HEK293 (cell line): ENCODE results near the gene TARDBP.

Source experiments
- CTCF ChIA-PET: fragments of 350-600 bp; formaldehyde crosslinking; extraction: SDS; loops from one replicate; lab custom pipeline; 2021; ENCODE audit warnings: antibody characterized with exemption; lab: Yijun Ruan, JAX
- POLR2A ChIA-PET: fragments of 300-600 bp; formaldehyde crosslinking; extraction: SDS; loops from one replicate; lab custom pipeline; 2020; ENCODE audit warnings: antibody characterized with exemption, inconsistent platforms; lab: Yijun Ruan, JAX
- H3K27ac ChIP-seq: fragments of 200-500 bp; sonication (Bioruptor generic); 2 replicates; pipeline ENCODE4 v1.5.1; 2014; ENCODE audit warnings: low read depth, low read length, control low read depth, inconsistent platforms; ENCODE audit errors: extremely low read depth
- H3K36me3 ChIP-seq, 2 experiments: fragments of 200-500 bp in 1 of 2; sonication (Bioruptor generic) in 1 of 2; 1 replicate in 1 of 2; 2 replicates in 1 of 2; pipeline ENCODE4 v1.5.1; 2014 to 2017; ENCODE audit warnings: inconsistent platforms in 2 of 2, low read length in 2 of 2; ENCODE audit not compliant: control insufficient read depth in 2 of 2, insufficient read depth in 1 of 2
- H3K4me1 ChIP-seq: fragments of 200-500 bp; sonication (Bioruptor generic); 2 replicates; pipeline ENCODE4 v1.5.1; 2014; ENCODE audit warnings: mild to moderate bottlenecking, low read length, inconsistent platforms; ENCODE audit not compliant: control insufficient read depth, insufficient read depth
- H3K4me3 ChIP-seq: 2 replicates; pipeline ENCODE4 v1.5.1; 2011; ENCODE audit warnings: low read depth, mild to moderate bottlenecking, control low read depth, low read length, moderate library complexity
- H3K9me3 ChIP-seq: fragments of 200-500 bp; sonication (Bioruptor generic); 2 replicates; pipeline ENCODE4 v1.5.1; 2014; ENCODE audit warnings: low read depth, low read length, inconsistent platforms; ENCODE audit not compliant: control insufficient read depth, insufficient read depth
- GFI1B ChIP-seq: fragments of 450-650 bp; formaldehyde crosslinking; IDR thresholded peaks from 2 replicates; pipeline ENCODE4 v1.5.1; 2016; ENCODE audit warnings: missing biosample characterization, missing genetic modification characterization
- KLF1 ChIP-seq: fragments of 450-650 bp; formaldehyde crosslinking; IDR thresholded peaks from 2 replicates; pipeline ENCODE4 v1.5.1; 2016; ENCODE audit warnings: missing biosample characterization, missing genetic modification characterization
- KLF10 ChIP-seq: fragments of 450-650 bp; IDR thresholded peaks from 2 replicates; pipeline ENCODE4 v1.5.1; 2018; ENCODE audit warnings: missing biosample characterization, mild to moderate bottlenecking, missing genetic modification characterization
- KLF16 ChIP-seq: fragments of 450-650 bp; formaldehyde crosslinking; IDR thresholded peaks from 2 replicates; pipeline ENCODE4 v1.5.1; 2017; ENCODE audit warnings: missing biosample characterization, missing genetic modification characterization
- KLF7 ChIP-seq: fragments of 450-650 bp; formaldehyde crosslinking; IDR thresholded peaks from 2 replicates; pipeline ENCODE4 v1.5.1; 2016; ENCODE audit warnings: missing biosample characterization, missing genetic modification characterization, borderline replicate concordance
- MYNN ChIP-seq: fragments of 450-650 bp; formaldehyde crosslinking; IDR thresholded peaks from 2 replicates; pipeline ENCODE4 v1.5.1; 2016; ENCODE audit warnings: missing biosample characterization, missing genetic modification characterization, borderline replicate concordance
- TRIM28 ChIP-seq: IDR thresholded peaks from 2 replicates; pipeline ENCODE4 v1.6.1; 2011; ENCODE audit warnings: low read length, control low read depth, borderline replicate concordance
- WT1 ChIP-seq: fragments of 450-650 bp; formaldehyde crosslinking; IDR thresholded peaks from 2 replicates; pipeline ENCODE4 v1.5.1; 2016; ENCODE audit warnings: missing biosample characterization, missing genetic modification characterization
- ZBTB21 ChIP-seq: fragments of 450-650 bp; formaldehyde crosslinking; IDR thresholded peaks from 2 replicates; pipeline ENCODE4 v1.5.1; 2017; ENCODE audit warnings: missing biosample characterization, missing genetic modification characterization
- ZFHX2 ChIP-seq: fragments of 450-650 bp; formaldehyde crosslinking; conservative IDR thresholded peaks from 2 replicates; pipeline ENCODE4 v1.5.1; 2016; ENCODE audit warnings: missing biosample characterization, missing genetic modification characterization
- ZFP69B ChIP-seq: fragments of 450-650 bp; formaldehyde crosslinking; IDR thresholded peaks from 2 replicates; pipeline ENCODE4 v1.5.1; 2016; ENCODE audit warnings: missing biosample characterization, missing genetic modification characterization
- ZNF146 ChIP-seq: fragments of 450-650 bp; formaldehyde crosslinking; IDR thresholded peaks from 2 replicates; pipeline ENCODE4 v1.5.1; 2016; ENCODE audit warnings: missing biosample characterization, missing genetic modification characterization
- ZNF157 ChIP-seq: fragments of 450-650 bp; formaldehyde crosslinking; IDR thresholded peaks from 2 replicates; pipeline ENCODE4 v1.5.1; 2016; ENCODE audit warnings: missing biosample characterization, missing genetic modification characterization
- ZNF169 ChIP-seq: fragments of 450-650 bp; formaldehyde crosslinking; IDR thresholded peaks from 2 replicates; pipeline ENCODE4 v1.5.1; 2016; ENCODE audit warnings: missing biosample characterization, missing genetic modification characterization
- ZNF18 ChIP-seq: fragments of 450-650 bp; formaldehyde crosslinking; IDR thresholded peaks from 2 replicates; pipeline ENCODE4 v1.5.1; 2016; ENCODE audit warnings: missing biosample characterization, missing genetic modification characterization
- ZNF221 ChIP-seq: fragments of 450-650 bp; formaldehyde crosslinking; IDR thresholded peaks from 2 replicates; pipeline ENCODE4 v1.5.1; 2017; ENCODE audit warnings: missing biosample characterization, missing genetic modification characterization, borderline replicate concordance
- ZNF223 ChIP-seq: fragments of 450-650 bp; formaldehyde crosslinking; IDR thresholded peaks from 2 replicates; pipeline ENCODE4 v1.5.1; 2016; ENCODE audit warnings: missing biosample characterization, missing genetic modification characterization
- ZNF23 ChIP-seq: fragments of 450-650 bp; formaldehyde crosslinking; IDR thresholded peaks from 2 replicates; pipeline ENCODE4 v1.5.1; 2016; ENCODE audit warnings: missing biosample characterization, missing genetic modification characterization, borderline replicate concordance
- ZNF24 ChIP-seq: fragments of 450-650 bp; formaldehyde crosslinking; IDR thresholded peaks from 2 replicates; pipeline ENCODE4 v1.5.1; 2016; ENCODE audit warnings: missing biosample characterization, missing genetic modification characterization
- ZNF335 ChIP-seq: fragments of 450-650 bp; formaldehyde crosslinking; conservative IDR thresholded peaks from 2 replicates; pipeline ENCODE4 v1.5.1; 2016; ENCODE audit warnings: missing biosample characterization, missing genetic modification characterization
- ZNF350 ChIP-seq: fragments of 450-650 bp; formaldehyde crosslinking; IDR thresholded peaks from 2 replicates; pipeline ENCODE4 v1.5.0; 2017; ENCODE audit warnings: missing biosample characterization, mild to moderate bottlenecking, missing genetic modification characterization
- ZNF366 ChIP-seq: fragments of 450-650 bp; formaldehyde crosslinking; conservative IDR thresholded peaks from 2 replicates; pipeline ENCODE4 v1.5.1; 2016; ENCODE audit warnings: missing biosample characterization, missing genetic modification characterization
- ZNF37A ChIP-seq: fragments of 450-650 bp; IDR thresholded peaks from 2 replicates; pipeline ENCODE4 v1.5.1; 2018; ENCODE audit warnings: missing biosample characterization, missing genetic modification characterization
- ZNF544 ChIP-seq: fragments of 450-650 bp; formaldehyde crosslinking; IDR thresholded peaks from 2 replicates; pipeline ENCODE4 v1.5.0; 2017; ENCODE audit warnings: missing biosample characterization, missing genetic modification characterization
- ZNF555 ChIP-seq: fragments of 450-650 bp; formaldehyde crosslinking; conservative IDR thresholded peaks from 2 replicates; pipeline ENCODE4 v1.5.1; 2017; ENCODE audit warnings: missing biosample characterization, mild to moderate bottlenecking, missing genetic modification characterization, inconsistent platforms
- ZNF558 ChIP-seq: fragments of 450-650 bp; formaldehyde crosslinking; IDR thresholded peaks from 2 replicates; pipeline ENCODE4 v1.5.1; 2016; ENCODE audit warnings: missing biosample characterization, missing genetic modification characterization
- ZNF585B ChIP-seq: fragments of 450-650 bp; formaldehyde crosslinking; IDR thresholded peaks from 2 replicates; pipeline ENCODE4 v1.5.1; 2016; ENCODE audit warnings: missing biosample characterization, missing genetic modification characterization
- ZNF76 ChIP-seq: fragments of 450-650 bp; formaldehyde crosslinking; IDR thresholded peaks from 2 replicates; pipeline ENCODE4; 2016; ENCODE audit warnings: low read depth, missing biosample characterization, missing genetic modification characterization, borderline replicate concordance
- ZNF776 ChIP-seq: fragments of 450-650 bp; formaldehyde crosslinking; IDR thresholded peaks from 2 replicates; pipeline ENCODE4 v1.5.0; 2017; ENCODE audit warnings: missing biosample characterization, missing genetic modification characterization, borderline replicate concordance
- ZNF785 ChIP-seq: fragments of 450-650 bp; formaldehyde crosslinking; IDR thresholded peaks from 2 replicates; pipeline ENCODE4 v1.5.1; 2016; ENCODE audit warnings: missing biosample characterization, missing genetic modification characterization
- TF ChIP-seq, protein P1 (sequence below): fragments of 450-650 bp; formaldehyde crosslinking; IDR thresholded peaks from 2 replicates; pipeline ENCODE4 v1.5.1; 2016; ENCODE audit warnings: missing biosample characterization, missing genetic modification characterization
- TF ChIP-seq, protein P2 (sequence below): IDR thresholded peaks from 2 replicates; pipeline ENCODE4 v1.6.1; 2011; ENCODE audit warnings: mild to moderate bottlenecking, low read depth, low read length, borderline replicate concordance
- TF ChIP-seq, protein P3 (sequence below): fragments of 450-650 bp; formaldehyde crosslinking; IDR thresholded peaks from 2 replicates; pipeline ENCODE4 v1.5.1; 2016; ENCODE audit warnings: missing biosample characterization, missing genetic modification characterization

The TARDBP gene

GRCh38 chr1:11058595-11059154 is 46.2 kb downstream of the TARDBP start (continued):
- no peak for TF ChIP-seq ZNF221 (tag by site-specific recombination)
- TF ChIP-seq ZNF785 (tag by site-specific recombination) = no peak
- no peak for TF ChIP-seq ZFP69B (tag by site-specific recombination)
- no peak for TF ChIP-seq ZNF37A (tag by site-specific recombination)
- no peak for TF ChIP-seq ZBTB21
- TF ChIP-seq KLF7 = no peak
- no peak for TF ChIP-seq ZNF366 (tag by site-specific recombination)
- TF ChIP-seq ZNF24 = no peak
- TF ChIP-seq WT1 (tag by site-specific recombination) = no peak
- no peak for TF ChIP-seq ZNF544 (tag by site-specific recombination)
- no peak for TF ChIP-seq ZNF350 (tag by site-specific recombination)
- no peak for TF ChIP-seq ZNF585B (tag by site-specific recombination)

DNA sequence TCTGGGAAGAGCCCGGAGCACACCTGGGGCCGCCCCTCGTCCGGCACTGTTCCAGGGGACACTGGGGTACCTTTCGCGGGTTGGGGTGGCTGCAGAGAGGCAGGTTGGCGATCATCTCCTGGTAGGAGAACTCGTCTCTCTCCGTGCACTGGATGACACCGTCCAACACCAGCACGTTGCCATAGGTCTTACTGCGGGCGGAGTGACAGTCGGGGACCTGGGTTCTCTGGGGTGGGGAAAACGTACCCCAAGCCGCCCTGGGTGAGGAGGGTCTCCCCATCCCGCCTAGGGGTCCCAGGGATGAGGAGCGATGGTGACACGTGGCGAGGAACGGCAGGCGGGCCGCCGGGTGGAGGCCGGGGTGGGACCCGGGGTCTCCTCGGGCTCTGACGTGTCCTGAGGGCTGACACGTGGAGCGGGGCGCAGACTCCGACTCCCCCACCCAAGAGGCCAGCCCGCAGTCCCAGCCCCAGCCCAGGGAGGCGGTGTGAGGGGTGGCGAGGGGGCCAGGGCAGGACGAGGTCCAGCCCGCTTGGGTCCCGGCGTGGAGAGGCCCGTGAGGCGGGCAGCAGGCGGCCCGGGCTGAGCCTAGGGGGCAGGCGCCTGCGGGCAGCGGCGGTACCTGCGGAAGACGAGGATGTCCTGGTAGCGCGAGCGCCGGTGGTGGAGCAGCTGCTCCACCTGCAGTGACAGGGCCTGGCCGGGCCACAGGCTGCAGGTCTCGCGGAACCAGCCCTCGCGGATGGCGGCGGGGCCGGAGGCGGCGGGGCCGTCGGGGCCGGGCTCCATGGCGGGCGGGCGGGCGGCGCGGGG is 46.9 kb downstream of the TARDBP start:
- Histone ChIP-seq H3K4me3 (peak overlapping the region; percentile 87), H3K4me1 (no peaks in the 10 kb centered on the region), H3K36me3 (peaks cover 22 to 62% of the 10 kb centered on the region in 2 experiments; a peak in 2 of 3 replicates), H3K27ac (peak overlapping the region; percentile 94), H3K9me3 (no peaks in the 10 kb centered on the region)
- ChIA-PET POLR2A (interaction anchor here (0.6 to 2.6 kb wide), 4 partner anchors 8 to 40 kb away, joined by 3 to 12 read pairs (median 6); partner anchors contain the start of gene EXOSC10), CTCF (interaction anchor here (0.6 to 5.0 kb wide), 2 partner anchors 22 to 75 kb away, joined by 3 to 43 read pairs; no protein-coding TSS in a partner anchor)
- TF ChIP-seq, protein P1, sequence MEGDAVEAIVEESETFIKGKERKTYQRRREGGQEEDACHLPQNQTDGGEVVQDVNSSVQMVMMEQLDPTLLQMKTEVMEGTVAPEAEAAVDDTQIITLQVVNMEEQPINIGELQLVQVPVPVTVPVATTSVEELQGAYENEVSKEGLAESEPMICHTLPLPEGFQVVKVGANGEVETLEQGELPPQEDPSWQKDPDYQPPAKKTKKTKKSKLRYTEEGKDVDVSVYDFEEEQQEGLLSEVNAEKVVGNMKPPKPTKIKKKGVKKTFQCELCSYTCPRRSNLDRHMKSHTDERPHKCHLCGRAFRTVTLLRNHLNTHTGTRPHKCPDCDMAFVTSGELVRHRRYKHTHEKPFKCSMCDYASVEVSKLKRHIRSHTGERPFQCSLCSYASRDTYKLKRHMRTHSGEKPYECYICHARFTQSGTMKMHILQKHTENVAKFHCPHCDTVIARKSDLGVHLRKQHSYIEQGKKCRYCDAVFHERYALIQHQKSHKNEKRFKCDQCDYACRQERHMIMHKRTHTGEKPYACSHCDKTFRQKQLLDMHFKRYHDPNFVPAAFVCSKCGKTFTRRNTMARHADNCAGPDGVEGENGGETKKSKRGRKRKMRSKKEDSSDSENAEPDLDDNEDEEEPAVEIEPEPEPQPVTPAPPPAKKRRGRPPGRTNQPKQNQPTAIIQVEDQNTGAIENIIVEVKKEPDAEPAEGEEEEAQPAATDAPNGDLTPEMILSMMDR (tag by site-specific recombination) = peak; percentile 40; the same call in 1 of the 2 replicates
- TF ChIP-seq, protein P2, sequence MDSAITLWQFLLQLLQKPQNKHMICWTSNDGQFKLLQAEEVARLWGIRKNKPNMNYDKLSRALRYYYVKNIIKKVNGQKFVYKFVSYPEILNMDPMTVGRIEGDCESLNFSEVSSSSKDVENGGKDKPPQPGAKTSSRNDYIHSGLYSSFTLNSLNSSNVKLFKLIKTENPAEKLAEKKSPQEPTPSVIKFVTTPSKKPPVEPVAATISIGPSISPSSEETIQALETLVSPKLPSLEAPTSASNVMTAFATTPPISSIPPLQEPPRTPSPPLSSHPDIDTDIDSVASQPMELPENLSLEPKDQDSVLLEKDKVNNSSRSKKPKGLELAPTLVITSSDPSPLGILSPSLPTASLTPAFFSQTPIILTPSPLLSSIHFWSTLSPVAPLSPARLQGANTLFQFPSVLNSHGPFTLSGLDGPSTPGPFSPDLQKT = no peak
- TF ChIP-seq ZNF146 (tag by site-specific recombination) (no peak), KLF1 (tag by site-specific recombination) (no peak), ZNF23 (tag by site-specific recombination) (no peak), ZNF18 (tag by site-specific recombination) (no peak), ZNF157 (tag by site-specific recombination) (no peak), MYNN (tag by site-specific recombination) (no peak), ZNF76 (tag by site-specific recombination) (no peak; the same call in 1 of the 2 replicates), ZNF223 (no peak), ZNF776 (tag by site-specific recombination) (no peak), TRIM28 (no peak), ZNF169 (tag by site-specific recombination) (no peak), ZNF221 (tag by site-specific recombination) (no peak), GFI1B (tag by site-specific recombination) (no peak), ZNF558 (tag by site-specific recombination) (no peak), ZNF335 (peak; percentile 60; the same call in 1 of the 2 replicates), KLF10 (tag by site-specific recombination) (no peak), KLF16 (tag by site-specific recombination) (no peak), ZNF555 (tag by site-specific recombination) (no peak), ZFHX2 (tag by site-specific recombination) (no peak)
- TF ChIP-seq, protein P3, sequence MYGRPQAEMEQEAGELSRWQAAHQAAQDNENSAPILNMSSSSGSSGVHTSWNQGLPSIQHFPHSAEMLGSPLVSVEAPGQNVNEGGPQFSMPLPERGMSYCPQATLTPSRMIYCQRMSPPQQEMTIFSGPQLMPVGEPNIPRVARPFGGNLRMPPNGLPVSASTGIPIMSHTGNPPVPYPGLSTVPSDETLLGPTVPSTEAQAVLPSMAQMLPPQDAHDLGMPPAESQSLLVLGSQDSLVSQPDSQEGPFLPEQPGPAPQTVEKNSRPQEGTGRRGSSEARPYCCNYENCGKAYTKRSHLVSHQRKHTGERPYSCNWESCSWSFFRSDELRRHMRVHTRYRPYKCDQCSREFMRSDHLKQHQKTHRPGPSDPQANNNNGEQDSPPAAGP = no peak
